Measurements from ENCODE around the gene ZDHHC24.

GRCh38 chr11:66545701-66546367 lies at the start of gene ZDHHC24:
- TF ChIP-seq CTCF (conservative IDR thresholded peaks at IDR 0.05; ENCODE audit: low read length) (no peak), EZH2phosphoT487 (IDR thresholded peaks at IDR 0.05; ENCODE audit: borderline replicate concordance) (no peak)

Measured in Loucy (cell line).